SKM-1 treated with dmso at 0.1 percent for 144 hours (cell line): ENCODE data around the gene KCNN3.
A peak's percentile ranks its signal among the peaks of the same experiment; 100 is the strongest.

Experiments
- DNase-seq: peaks from one replicate; lab custom pipeline; 2025; ENCODE audit not compliant: unreplicated experiment; lab: John Stamatoyannopoulos, UW

KCNN3 gene

GRCh38 chr1:154880671-154881070 is 10.6 kb upstream of the KCNN3 start:
- DNase-seq: no peak

DNA sequence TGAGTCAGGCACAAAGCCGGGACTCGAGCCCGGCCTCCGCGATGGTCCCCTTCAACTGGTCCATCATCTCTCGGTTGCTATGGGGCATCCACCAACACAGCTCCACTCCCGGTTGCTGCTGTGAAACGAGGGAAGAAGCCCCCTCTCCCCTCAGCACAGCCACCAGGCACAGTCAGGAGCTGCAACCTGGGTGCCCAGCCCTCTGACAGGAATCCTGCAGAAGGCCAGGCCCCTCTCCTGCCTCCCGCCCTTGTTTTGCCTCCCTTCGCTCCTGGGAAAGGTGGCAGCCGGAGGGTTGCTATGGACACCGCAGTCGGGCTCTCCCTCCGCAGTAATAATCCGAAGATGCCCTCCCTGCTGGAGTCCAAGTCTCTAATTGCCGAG is 8.9 kb upstream of the KCNN3 start:
- DNase-seq: no peak

GRCh38 chr1:154878371-154879037 is 8.4 kb upstream of the KCNN3 start:
- DNase-seq: peak; percentile 78

DNA sequence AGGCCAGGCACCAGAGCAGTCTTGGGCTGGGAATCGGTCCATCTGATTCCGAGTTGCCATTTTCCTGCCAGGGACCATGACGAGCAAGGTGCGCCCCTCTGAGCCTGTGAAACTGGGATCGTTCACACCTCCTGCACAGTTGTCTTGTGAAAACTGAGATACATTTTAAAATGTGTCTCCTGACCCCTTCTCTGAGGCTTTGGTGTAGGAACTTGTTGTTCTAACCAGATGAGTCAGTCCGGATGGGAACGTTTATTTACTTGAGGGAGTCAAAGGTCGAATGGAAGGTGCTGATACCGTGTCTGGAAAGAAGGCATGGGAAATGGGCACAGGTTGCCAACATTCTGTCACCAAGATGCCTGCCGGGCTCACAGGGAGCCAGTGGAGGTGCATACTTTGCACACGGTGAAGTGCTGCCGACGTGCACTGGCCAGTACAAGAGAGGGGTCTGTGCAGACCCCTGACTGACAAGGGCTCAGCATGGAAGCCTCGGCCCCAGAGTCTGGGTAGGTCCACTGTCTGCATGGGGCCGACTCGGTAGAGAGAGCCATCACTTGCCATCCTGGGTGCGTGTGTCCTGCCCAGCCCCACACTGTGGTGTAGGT is 7.4 kb upstream of the KCNN3 start:
- no peak for DNase-seq

DNA sequence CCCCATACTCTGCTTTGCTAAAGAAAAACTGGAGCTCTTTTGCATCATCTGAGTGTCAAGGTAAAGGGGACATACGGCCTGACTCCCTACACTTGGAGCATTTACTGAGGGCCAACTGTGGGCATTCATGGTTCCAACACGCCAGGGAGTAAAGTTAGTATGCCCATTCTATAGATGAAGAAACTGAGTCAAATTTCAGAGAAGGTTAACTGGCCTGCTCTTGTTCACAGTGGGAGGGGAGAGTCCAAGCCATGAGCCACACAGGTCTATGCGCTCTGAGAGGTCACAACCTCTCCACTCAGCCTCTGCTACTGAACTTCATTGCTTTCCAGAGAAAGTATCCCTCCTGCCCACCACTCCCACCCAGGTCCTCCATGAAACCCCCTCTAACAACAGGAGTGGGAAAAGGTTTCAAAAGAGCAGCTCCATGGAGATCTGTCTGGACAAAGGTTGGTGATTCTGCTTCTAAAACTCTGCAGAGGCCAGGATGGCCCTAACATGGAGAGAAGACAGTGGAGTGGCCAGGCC is 6.8 kb upstream of the KCNN3 start:
- no peak for DNase-seq

- DNase-seq: no peak
These were observed 4.4 kb upstream of the KCNN3 start for GRCh38 chr1:154874465-154874864.

- DNase-seq: no peak
These were observed 3.4 kb upstream of the KCNN3 start for GRCh38 chr1:154873321-154873950.

GRCh38 chr1:154871374-154871773 is 1.3 kb upstream of the KCNN3 start:
- no peak for DNase-seq

- no peak for DNase-seq
These were observed 653 bp upstream of the KCNN3 start for GRCh38 chr1:154870734-154871133.

DNA sequence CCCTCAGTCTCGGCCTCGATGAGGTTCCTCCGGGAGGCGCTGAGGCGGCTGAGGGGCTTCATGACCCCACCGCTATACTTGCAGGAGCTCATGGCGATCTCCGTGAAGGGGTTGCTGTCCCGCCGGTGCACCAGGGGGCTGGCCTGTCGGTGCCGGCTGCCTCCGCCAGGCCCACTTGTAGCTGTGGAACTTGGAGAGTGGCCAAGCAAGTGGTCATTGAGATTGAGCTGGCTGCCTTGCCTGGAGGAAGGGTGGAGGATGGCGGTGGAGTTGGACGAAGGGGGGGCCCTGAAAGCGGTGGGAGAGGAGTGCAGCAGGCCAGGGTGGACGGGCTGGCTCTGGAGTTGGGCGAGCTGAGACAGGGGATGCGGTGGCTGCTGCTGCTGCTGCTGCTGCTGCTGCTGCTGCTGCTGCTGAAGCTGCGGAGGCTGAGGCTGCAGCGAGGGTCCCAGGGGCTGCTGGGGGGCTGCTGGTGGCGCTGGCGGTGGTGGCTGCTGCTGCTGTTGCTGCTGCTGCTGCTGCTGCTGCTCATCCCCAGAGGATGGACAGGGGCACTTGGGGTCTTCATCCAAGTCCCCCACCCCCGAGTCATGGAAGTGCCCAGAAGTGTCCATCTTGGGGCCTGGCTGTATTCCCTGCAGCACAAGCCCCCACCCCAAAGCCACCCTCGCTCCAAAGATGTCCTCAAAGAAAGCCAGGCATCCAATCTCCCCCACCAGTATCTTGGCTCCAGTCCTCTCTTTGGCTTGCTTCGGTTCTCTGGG is 548 bp downstream of the KCNN3 start:
- DNase-seq: no peak

DNA sequence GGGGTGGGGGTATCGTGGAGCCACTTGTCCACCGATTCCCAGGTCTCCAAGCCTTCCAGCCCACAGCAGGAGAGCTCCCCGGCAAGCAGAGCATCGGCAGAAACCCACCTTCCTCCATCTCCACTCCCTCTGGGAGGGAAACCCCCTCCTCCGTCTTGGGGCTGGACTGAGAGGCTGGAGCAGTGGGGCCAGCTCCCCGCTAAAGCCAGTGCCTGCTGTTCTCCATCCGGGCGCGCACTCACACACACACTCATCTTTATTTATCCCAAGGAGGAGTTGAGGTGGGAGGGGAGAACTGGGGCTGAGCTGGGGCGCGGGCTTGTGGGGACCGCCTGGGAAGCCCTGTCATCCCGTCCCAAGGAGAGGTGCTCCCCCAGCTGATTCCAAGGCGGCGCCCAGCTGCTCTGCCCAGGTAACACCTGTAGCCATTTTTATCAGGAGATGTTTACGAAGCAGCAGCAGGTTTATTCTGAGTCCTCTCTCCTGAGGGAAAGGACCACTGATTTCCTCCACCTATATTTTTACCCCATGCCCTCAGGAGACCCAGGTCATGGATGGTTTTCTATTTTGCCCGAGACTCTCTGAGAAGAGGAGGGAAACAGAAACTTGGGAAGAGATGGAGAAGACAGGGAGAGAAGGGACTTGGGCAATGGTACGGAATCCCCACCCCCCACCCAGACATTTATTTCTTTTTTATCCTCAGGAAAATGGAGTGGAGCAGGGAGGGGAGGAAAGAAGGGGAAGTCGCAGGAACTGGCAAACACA is 2.1 kb downstream of the KCNN3 start:
- no peak for DNase-seq

- no peak for DNase-seq
These were observed 2.8 kb downstream of the KCNN3 start for GRCh38 chr1:154867064-154867825.

- DNase-seq: no peak
These were observed 3.6 kb downstream of the KCNN3 start for GRCh38 chr1:154866257-154867063.

DNA sequence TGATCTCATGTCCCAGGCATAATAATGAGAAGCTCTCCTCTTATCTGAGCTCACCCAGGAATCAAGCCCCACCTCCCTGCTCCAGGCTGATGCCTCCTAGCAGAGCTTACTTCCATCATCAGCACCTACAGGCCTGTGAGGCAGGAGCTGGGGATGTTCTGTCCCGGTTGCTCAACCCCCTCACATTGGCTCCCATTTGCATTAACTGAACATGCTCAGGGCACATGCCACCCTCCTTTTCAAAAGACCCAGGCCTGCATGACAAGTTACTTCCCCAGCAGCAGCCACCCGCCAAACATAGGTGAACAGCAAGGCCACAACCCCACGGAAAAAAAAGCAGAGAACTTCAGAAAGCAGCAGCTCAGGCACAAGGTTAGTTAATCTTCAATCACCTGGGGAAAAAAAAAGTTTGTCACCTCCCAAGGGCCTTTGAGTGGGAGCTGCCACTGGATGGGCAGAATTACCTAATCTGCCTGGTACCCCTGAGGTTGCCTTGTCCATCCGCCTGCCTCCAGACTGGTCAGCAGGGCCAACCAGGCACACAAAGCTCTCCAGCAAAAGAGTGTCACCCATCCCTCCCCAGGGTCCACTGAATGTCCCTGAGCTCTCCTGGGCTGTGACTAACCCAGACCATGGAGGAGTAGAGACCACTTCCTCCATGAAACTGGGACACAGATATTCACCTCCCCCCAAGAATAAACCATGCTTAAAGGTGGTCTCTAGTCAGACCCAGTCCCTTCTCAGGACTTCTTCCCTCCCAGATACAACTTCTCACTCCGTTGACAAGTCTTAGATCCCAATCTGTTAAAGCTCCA is 4.4 kb downstream of the KCNN3 start:
- no peak for DNase-seq

DNA sequence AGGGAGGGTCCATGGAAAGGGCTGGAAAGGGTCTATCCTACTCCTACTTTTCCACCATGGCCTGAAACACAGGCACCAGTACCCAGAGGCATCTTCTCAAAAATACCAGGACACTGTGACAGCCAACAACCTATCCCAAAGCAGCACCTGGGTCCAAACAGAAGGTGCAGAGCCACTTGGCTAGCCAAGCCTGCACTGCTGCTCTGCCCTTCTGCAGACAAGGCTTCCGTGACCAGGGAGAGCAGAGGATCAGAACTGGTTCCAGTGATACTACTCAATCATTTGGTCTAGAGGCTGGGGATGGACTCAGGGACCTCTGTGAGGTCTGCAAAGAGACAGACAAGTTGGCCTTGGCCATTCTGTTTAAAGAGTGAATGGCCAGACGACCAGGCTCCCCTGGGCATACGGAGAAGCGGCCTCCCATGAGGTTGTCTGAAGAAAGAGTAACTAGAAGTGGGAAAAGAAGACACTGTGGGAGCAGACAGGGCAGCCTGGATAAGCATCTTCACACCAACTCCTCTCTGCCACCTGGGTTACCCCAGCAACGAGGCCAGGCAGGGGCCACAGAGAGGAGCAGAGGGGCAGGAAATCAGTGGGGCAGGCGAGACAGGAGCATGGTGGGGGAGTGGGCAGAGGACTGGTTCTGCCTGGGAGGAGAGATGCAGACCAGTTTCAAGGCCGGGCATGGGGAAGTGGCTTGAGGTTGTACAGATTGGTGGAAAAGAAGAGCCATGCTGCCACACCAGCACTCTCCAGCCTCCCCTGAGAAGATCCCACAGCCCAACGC is 5.7 kb downstream of the KCNN3 start:
- DNase-seq: no peak

DNA sequence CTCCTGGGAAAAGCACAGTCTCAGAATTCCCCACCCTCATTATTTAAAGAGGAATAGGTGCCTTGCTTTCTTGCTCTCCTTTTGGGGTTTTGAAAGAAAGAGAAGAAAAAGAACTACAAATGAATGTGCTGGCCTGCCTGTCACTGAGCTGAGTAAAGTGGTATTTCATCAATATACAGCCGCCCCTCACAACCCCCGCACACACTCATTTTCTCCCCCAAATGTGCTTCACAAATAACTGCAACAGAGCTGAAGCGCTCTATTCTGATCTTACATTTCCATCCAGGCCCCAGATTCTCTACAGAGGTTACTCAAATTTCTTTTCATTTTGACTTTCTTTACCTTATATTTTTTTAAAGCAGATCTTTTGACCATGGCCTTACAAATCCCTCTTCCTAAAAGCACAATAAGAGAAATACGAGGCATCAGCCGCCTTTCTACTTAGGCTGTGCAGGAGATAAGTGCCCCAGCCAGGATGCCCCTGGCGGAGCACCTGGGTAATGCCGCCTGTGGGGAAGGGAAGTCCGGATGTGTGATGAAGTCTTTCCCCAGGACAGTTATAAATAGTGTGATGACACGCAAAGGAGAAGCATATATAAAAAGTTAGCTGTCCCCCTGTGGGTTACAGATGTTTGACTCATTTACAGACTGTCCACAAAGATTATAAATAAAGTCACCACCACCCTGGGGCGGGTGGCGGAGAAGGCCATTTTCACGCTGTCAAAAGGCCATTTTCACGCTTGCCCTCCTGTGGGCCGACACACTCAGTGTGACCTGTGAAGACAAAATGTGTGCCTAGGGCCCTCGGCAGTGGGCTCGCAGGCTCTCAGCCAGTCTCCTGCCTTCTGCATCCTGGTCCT is 6.5 kb downstream of the KCNN3 start:
- peak; percentile 90 for DNase-seq

GRCh38 chr1:154862907-154863306 is 7.2 kb downstream of the KCNN3 start:
- no peak for DNase-seq
